IMR-90 (cell line): ENCODE measurements around the gene DOCK4. TPM values are rescaled to one million over a fixed set of nuclear protein-coding genes. Genes with fewer than 3 reads are reported as not detected.

Experiments
- ATAC-seq: fragments of 200-7000 bp; cut with Tn5 transposase; 2 replicates; pipeline ENCODE4 v1.9.1; 2020; ENCODE audit warnings: low read depth, mild to moderate bottlenecking, moderate library complexity
- BruUV-seq: library from RNA; stranded (reverse); fragments of 400-500 nt; replicated peaks from 2 replicates; lab custom pipeline; 2021; lab: Mats Ljungman, UMichigan
- CTCF ChIA-PET: fragments of 300-600 bp; formaldehyde crosslinking; extraction: SDS; loops from one replicate; lab custom pipeline; 2021; ENCODE audit warnings: antibody characterized with exemption; lab: Yijun Ruan, JAX
- POLR2A ChIA-PET: fragments of 300-600 bp; sonication (Branson Sonifier 250); formaldehyde crosslinking; loops from one replicate; lab custom pipeline; 2022; ENCODE audit warnings: antibody characterized with exemption; ENCODE audit not compliant: unreplicated experiment; lab: Charles Lee
- DNase-seq: peaks from one replicate; pipeline ENCODE4 v3.0.0; 2013
- H2AFZ ChIP-seq: replicated peaks from 2 replicates; pipeline ENCODE3; 2013; ENCODE audit warnings: low read length, mild to moderate bottlenecking; ENCODE audit not compliant: poor library complexity
- H2AK5ac ChIP-seq: 2 replicates; pipeline ENCODE4 v1.6.1; 2013; ENCODE audit warnings: low read depth, low read length, inconsistent platforms
- H2AK9ac ChIP-seq: replicated peaks from 2 replicates; pipeline ENCODE3; 2013; ENCODE audit warnings: mild to moderate bottlenecking, low read depth, low read length, moderate library complexity; ENCODE audit not compliant: poor library complexity
- H2BK120ac ChIP-seq: 2 replicates; pipeline ENCODE4 v1.6.1; 2013; ENCODE audit warnings: low read depth, low read length, inconsistent platforms
- H2BK15ac ChIP-seq: 3 replicates; pipeline ENCODE4 v1.6.1; 2013; ENCODE audit warnings: low read depth, low read length, inconsistent platforms
- H2BK20ac ChIP-seq: 2 replicates; pipeline ENCODE4 v1.6.1; 2013; ENCODE audit warnings: low read depth, mild to moderate bottlenecking, inconsistent platforms, low read length, moderate library complexity
- H2BK5ac ChIP-seq: 2 replicates; pipeline ENCODE4 v1.6.1; 2013; ENCODE audit warnings: mild to moderate bottlenecking, low read depth, low read length, inconsistent platforms; ENCODE audit not compliant: poor library complexity, severe bottlenecking
- H3K14ac ChIP-seq: replicated peaks from 2 replicates; pipeline ENCODE4 v1.6.1; 2013; ENCODE audit warnings: low read depth, low read length, inconsistent platforms
- H3K18ac ChIP-seq: 2 replicates; pipeline ENCODE4 v1.6.1; 2013; ENCODE audit warnings: low read depth, low read length, control low read depth
- H3K23ac ChIP-seq: 2 replicates; pipeline ENCODE4 v1.6.1; 2013; ENCODE audit warnings: low read depth, low read length, inconsistent platforms
- H3K27ac ChIP-seq: 2 replicates; pipeline ENCODE4 v1.5.1; 2013; ENCODE audit warnings: mild to moderate bottlenecking, control low read depth, low read length; ENCODE audit not compliant: insufficient read depth
- H3K27me3 ChIP-seq: 2 replicates; pipeline ENCODE4 v1.6.1; 2013; ENCODE audit warnings: low read length; ENCODE audit not compliant: control insufficient read depth, insufficient read depth
- H3K36me3 ChIP-seq: 2 replicates; pipeline ENCODE4 v1.6.1; 2013; ENCODE audit warnings: low read length, mixed read lengths; ENCODE audit not compliant: control insufficient read depth, insufficient read depth
- H3K4ac ChIP-seq: 2 replicates; pipeline ENCODE4 v1.6.1; 2013; ENCODE audit warnings: low read depth, low read length, inconsistent platforms
- H3K4me1 ChIP-seq: 2 replicates; pipeline ENCODE4 v1.6.1; 2013; ENCODE audit warnings: low read length, mixed read lengths; ENCODE audit not compliant: control insufficient read depth, insufficient read depth
- H3K4me2 ChIP-seq: 2 replicates; pipeline ENCODE4 v1.6.1; 2013; ENCODE audit warnings: low read depth, mild to moderate bottlenecking, control low read depth, low read length, moderate library complexity
- H3K4me3 ChIP-seq: 2 replicates; pipeline ENCODE4 v1.5.1; 2013; ENCODE audit warnings: low read depth, mild to moderate bottlenecking, control low read depth, low read length, moderate library complexity; ENCODE audit not compliant: insufficient read depth
- H3K56ac ChIP-seq: 2 replicates; pipeline ENCODE4 v1.6.1; 2013; ENCODE audit warnings: low read length, inconsistent platforms; ENCODE audit not compliant: insufficient read depth; ENCODE audit errors: extremely low read depth
- H3K79me1 ChIP-seq, 2 experiments: 2 replicates each; pipeline ENCODE4 v1.6.1; 2013; ENCODE audit warnings: low read length in 2 of 2, inconsistent platforms in 1 of 2, low read depth in 1 of 2
- H3K9ac ChIP-seq: 2 replicates; pipeline ENCODE4 v1.6.1; 2013; ENCODE audit warnings: low read depth, low read length, control low read depth
- H3K9me1 ChIP-seq: 2 replicates; pipeline ENCODE4 v1.6.1; 2013; ENCODE audit warnings: low read length, inconsistent platforms; ENCODE audit not compliant: insufficient read depth
- H3K9me3 ChIP-seq: 2 replicates; pipeline ENCODE4 v1.6.1; 2013; ENCODE audit warnings: low read length; ENCODE audit not compliant: control insufficient read depth, insufficient read depth
- H4K20me1 ChIP-seq: 2 replicates; pipeline ENCODE4 v1.6.1; 2013; ENCODE audit warnings: low read length, inconsistent platforms; ENCODE audit not compliant: insufficient read depth
- H4K5ac ChIP-seq: 2 replicates; pipeline ENCODE4 v1.6.1; 2013; ENCODE audit warnings: mild to moderate bottlenecking, low read depth, low read length, control low read depth
- H4K8ac ChIP-seq, 2 experiments: 2 replicates each; pipeline ENCODE4 v1.6.1; 2013; ENCODE audit warnings: low read depth in 2 of 2, low read length in 2 of 2, control low read depth in 1 of 2, inconsistent platforms in 1 of 2
- H4K91ac ChIP-seq: 2 replicates; pipeline ENCODE4 v1.6.1; 2013; ENCODE audit warnings: low read depth, low read length, inconsistent platforms; ENCODE audit not compliant: insufficient read depth
- BHLHE40 ChIP-seq: fragments of 150-350 bp; IDR thresholded peaks from 2 replicates; pipeline ENCODE4 v1.6.1; 2016; ENCODE audit warnings: mild to moderate bottlenecking, low read depth, low read length
- CHD1 ChIP-seq: IDR thresholded peaks from 2 replicates; pipeline ENCODE4 v1.6.1; 2012; ENCODE audit warnings: low read depth, low read length, improper control_type of control experiment
- MAFK ChIP-seq: IDR thresholded peaks from 2 replicates; pipeline ENCODE4 v1.6.1; 2012; ENCODE audit warnings: low read depth, low read length, improper control_type of control experiment
- NFE2L2 ChIP-seq: fragments of 150-350 bp; IDR thresholded peaks from 2 replicates; pipeline ENCODE4 v1.6.1; 2016; ENCODE audit warnings: low read depth, mild to moderate bottlenecking, low read length
- POLR2A ChIP-seq: IDR thresholded peaks from 2 replicates; pipeline ENCODE4 v1.6.1; 2012; ENCODE audit warnings: mild to moderate bottlenecking, low read depth, low read length
- RAD21 ChIP-seq: IDR thresholded peaks from 2 replicates; pipeline ENCODE4 v1.6.1; 2012; ENCODE audit warnings: low read length, improper control_type of control experiment
- RCOR1 ChIP-seq: IDR thresholded peaks from 2 replicates; pipeline ENCODE4 v1.6.1; 2012; ENCODE audit warnings: mild to moderate bottlenecking, low read length, improper control_type of control experiment; ENCODE audit not compliant: insufficient replicate concordance
- SMC3 ChIP-seq: fragments of 150-350 bp; IDR thresholded peaks from 2 replicates; pipeline ENCODE4 v1.6.1; 2016; ENCODE audit warnings: low read depth, mild to moderate bottlenecking, antibody characterized with exemption, low read length, moderate library complexity
- WGBS, 2 experiments: methylation state at CpG; one replicate each; pipeline versions ENCODE4 v1.1.5 to v1.1.7; 2013; ENCODE audit warnings: missing lambda C conversion rate in 2 of 2; ENCODE audit not compliant: insufficient read length in 1 of 2; ENCODE audit errors: extremely low coverage in 2 of 2; 5-methylcytosine and 5-hydroxymethylcytosine counted together
- dilution Hi-C: fragments of 300-500 bp; cut with HindIII; formaldehyde crosslinking; loops from one replicate; pipeline ENCODE4 v1.14.3; 2018; ENCODE audit warnings: low sequenced_read_pairs; ENCODE audit not compliant: unreplicated experiment
- in situ Hi-C: fragments of 300-500 bp; cut with MboI; formaldehyde crosslinking; loops from 3 replicates; pipeline ENCODE4 v1.14.3; 2019; ENCODE audit warnings: low sequenced_read_pairs, inconsistent platforms, mixed read lengths
- intact Hi-C: fragments of 100-400 bp; cut with micrococcal nuclease; formaldehyde crosslinking; loops from 2 replicates; pipeline ENCODE4 v1.10.0; 2022
- polyA plus RNA-seq, 3 experiments: library from polyadenylated mRNA; depleted of rRNA; stranded (reverse); fragments of >200 nt; gene quantifications; 2 replicates each; pipeline ENCODE4 v1.2.3, GENCODE V29; 2012; ENCODE audit warnings: low replicate concordance in 1 of 3
- total RNA-seq: library from RNA; depleted of rRNA; stranded (reverse); fragments of >200 nt; gene quantifications from 2 replicates; pipeline ENCODE4 v1.2.3, GENCODE V29; 2012
- TF ChIP-seq, protein P1 (sequence below): fragments of 150-350 bp; IDR thresholded peaks from 2 replicates; pipeline ENCODE4 v1.6.1; 2016; ENCODE audit warnings: low read depth, mild to moderate bottlenecking, low read length, moderate library complexity, borderline replicate concordance
- TF ChIP-seq, protein P2 (sequence below): conservative IDR thresholded peaks from 2 replicates; pipeline ENCODE4 v1.5.1; 2012; ENCODE audit warnings: mild to moderate bottlenecking, low read depth, low read length, improper control_type of control experiment

DOCK4 gene
- total and polyA plus RNA-seq, 2 of the 4 experiments (the other 2 are of a cell fraction), result 4.4 to 12.2 TPM

- peaks cover 2% of the 10 kb centered on the region; the same call in 1 of the 2 replicates for H3K9me3 ChIP-seq
- H3K9ac ChIP-seq, result no peak overlapping the region
- TF ChIP-seq CHD1, result no peak
- no peak for TF ChIP-seq NFE2L2
- TF ChIP-seq BHLHE40, result no peak
- TF ChIP-seq POLR2A, result no peak
- no peak for TF ChIP-seq RAD21
- no peak for TF ChIP-seq MAFK
- no peak for TF ChIP-seq SMC3
- TF ChIP-seq, protein P1, sequence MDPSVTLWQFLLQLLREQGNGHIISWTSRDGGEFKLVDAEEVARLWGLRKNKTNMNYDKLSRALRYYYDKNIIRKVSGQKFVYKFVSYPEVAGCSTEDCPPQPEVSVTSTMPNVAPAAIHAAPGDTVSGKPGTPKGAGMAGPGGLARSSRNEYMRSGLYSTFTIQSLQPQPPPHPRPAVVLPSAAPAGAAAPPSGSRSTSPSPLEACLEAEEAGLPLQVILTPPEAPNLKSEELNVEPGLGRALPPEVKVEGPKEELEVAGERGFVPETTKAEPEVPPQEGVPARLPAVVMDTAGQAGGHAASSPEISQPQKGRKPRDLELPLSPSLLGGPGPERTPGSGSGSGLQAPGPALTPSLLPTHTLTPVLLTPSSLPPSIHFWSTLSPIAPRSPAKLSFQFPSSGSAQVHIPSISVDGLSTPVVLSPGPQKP, result no peak
- TF ChIP-seq RCOR1, result no peak
- TF ChIP-seq, protein P2, sequence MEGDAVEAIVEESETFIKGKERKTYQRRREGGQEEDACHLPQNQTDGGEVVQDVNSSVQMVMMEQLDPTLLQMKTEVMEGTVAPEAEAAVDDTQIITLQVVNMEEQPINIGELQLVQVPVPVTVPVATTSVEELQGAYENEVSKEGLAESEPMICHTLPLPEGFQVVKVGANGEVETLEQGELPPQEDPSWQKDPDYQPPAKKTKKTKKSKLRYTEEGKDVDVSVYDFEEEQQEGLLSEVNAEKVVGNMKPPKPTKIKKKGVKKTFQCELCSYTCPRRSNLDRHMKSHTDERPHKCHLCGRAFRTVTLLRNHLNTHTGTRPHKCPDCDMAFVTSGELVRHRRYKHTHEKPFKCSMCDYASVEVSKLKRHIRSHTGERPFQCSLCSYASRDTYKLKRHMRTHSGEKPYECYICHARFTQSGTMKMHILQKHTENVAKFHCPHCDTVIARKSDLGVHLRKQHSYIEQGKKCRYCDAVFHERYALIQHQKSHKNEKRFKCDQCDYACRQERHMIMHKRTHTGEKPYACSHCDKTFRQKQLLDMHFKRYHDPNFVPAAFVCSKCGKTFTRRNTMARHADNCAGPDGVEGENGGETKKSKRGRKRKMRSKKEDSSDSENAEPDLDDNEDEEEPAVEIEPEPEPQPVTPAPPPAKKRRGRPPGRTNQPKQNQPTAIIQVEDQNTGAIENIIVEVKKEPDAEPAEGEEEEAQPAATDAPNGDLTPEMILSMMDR, result no peak
- no peak overlapping the region for H3K4me3 ChIP-seq
- intact Hi-C loops (no loop called here), in situ Hi-C loops (no loop called here), dilution Hi-C loops (no loop called here)
- H2AK5ac ChIP-seq, result no peak overlapping the region
- no peak overlapping the region for H3K27ac ChIP-seq
- no peak overlapping the region for H3K4ac ChIP-seq
- no peaks in the 10 kb centered on the region for H4K20me1 ChIP-seq
- H2BK5ac ChIP-seq, result no peak overlapping the region
- no peak overlapping the region for H3K56ac ChIP-seq
- no peak overlapping the region for H4K91ac ChIP-seq
- H3K4me1 ChIP-seq, result peaks cover 4% of the 10 kb centered on the region; the same call in 1 of the 2 replicates
- H2AK9ac ChIP-seq, result no peak overlapping the region
- no peak overlapping the region for H3K4me2 ChIP-seq
- no peak overlapping the region for H3K18ac ChIP-seq
- no peak overlapping the region for H4K8ac ChIP-seq
- H3K36me3 ChIP-seq, result no peaks in the 10 kb centered on the region
- H2BK15ac ChIP-seq, result no peak overlapping the region
- no peak overlapping the region for H2BK20ac ChIP-seq
- H2AFZ ChIP-seq, result no peak overlapping the region
- H3K79me1 ChIP-seq, result peaks cover 4 to 9% of the 10 kb centered on the region in 2 experiments; a peak in 2 of 4 replicates
- H2BK120ac ChIP-seq, result no peak overlapping the region
- no peak overlapping the region for H4K5ac ChIP-seq
- H3K27me3 ChIP-seq, result no peaks in the 10 kb centered on the region
- H3K9me1 ChIP-seq, result no peaks in the 10 kb centered on the region
- BruUV-seq, result no TSS peak
- no peak overlapping the region for H3K14ac ChIP-seq
- WGBS, 2 experiments, result 100% methylated on average over 1 of the region's 8 CpGs; no CpG with 5 or more reads in 1 of the 2 experiments
- ChIA-PET CTCF (no interaction called here), POLR2A (no interaction called here)
- DNase-seq (no peak), ATAC-seq (no peak)
- H3K23ac ChIP-seq, result no peak overlapping the region
Measured at GRCh38 chr7:112092306-112092705, 113.9 kb downstream of the DOCK4 start.
